ENCODE measurements around the gene GPT2.

DNA sequence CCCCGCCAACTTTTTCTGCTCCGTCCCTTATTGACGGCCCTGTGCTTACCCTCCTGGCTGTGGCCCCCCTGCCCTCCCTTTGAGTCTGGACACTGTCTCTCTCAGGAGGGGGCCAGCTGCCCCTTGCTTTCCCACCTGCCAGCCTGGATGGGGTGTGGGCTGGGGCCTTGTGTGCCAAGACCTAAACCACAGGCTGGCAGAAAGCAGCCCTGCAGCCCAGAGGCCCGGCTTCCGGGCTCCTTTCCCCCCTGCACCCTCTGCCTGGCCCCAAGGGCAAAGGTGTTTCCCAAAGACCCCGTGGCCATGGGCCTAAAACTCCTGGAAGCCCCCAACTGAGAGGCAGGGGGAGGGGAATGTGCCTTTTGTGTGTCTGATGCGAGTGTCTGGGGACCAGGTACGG, 17.5 kb downstream of the GPT2 start:
- no peak for TF ChIP-seq ZFX (IDR thresholded peaks at IDR 0.05; ENCODE audit: borderline replicate concordance)
- TF ChIP-seq CTCF (IDR thresholded peaks at IDR 0.05), result no peak
